GM21619 (cell line): ENCODE results near the gene LTV1.
"Not testable (repeated sequence)": the region's sequence is repeated elsewhere in the genome, so short reads cannot be mapped to it uniquely, and the experiment has no call there.

ENCODE experiments used
- ATAC-seq: cut with Tn5 transposase; IDR thresholded peaks from one replicate; pipeline ENCODE4 v1.9.1; 2021; ENCODE audit not compliant: unreplicated experiment

LTV1 gene

DNA sequence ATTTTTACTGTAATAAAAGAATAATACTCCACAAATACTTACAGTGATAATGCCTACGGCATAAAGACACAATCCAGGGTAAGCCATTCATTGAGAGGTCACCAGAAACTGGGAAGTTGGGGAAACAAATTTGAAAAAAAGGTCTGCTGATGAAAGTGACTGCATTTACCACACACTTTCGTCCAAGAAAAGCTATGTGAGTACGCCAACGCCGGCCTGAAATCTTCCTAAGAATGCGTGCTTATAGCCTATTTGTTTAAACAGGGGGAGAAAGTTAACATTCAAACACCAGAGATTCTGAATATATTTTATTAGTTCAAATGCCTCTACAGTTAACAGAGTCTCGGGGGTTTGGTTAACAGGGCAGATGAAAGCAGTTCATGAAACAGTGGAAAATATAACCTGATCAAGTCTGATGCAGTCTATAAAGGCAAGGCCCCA, 657 bp upstream of the LTV1 start:
- no peak for ATAC-seq

GRCh38 chr6:143843677-143843999, 500 bp downstream of the LTV1 start:
- no peak for ATAC-seq

DNA sequence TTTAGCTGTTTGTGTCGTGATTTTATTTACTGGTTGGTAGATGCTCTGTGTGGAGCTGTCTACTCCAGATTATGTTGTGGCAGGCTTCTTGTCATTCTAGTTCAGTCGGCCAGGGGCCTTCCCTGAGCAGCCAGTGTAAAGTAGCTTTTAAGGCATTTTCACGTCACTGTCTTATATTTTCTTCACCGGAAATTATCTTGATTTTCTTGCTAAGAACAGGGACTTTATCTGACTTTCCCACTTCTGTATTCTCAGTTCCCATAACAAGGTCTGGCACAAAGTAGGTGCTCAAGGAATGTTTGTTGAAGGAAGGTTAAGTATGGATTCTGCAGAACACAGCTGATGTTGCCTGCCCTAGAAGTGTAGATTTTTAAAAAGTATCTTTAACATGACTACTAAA, 868 bp downstream of the LTV1 start:
- ATAC-seq, result no peak

- no peak for ATAC-seq
Observed at GRCh38 chr6:143845033-143845432, 1.9 kb downstream of the LTV1 start.

DNA sequence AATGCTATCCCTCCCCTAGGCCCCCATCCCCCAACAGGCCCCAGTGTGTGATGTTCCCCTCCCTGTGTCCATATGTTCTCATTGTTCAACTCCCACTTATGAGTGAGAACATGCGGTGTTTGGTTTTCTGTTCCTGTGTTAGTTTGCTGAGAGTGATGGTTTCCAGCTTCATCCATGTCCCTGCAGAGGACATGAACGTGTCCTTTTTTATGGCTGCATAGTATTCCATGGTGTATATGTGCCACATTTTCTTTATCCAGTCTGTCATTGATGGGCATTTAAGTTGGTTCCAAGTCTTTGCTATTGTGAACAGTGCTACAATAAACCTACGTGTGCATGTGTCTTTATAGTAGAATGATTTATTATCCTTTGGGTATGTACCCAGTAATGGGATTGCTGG, 8.6 kb downstream of the LTV1 start:
- ATAC-seq, result not testable (repeated sequence)

DNA sequence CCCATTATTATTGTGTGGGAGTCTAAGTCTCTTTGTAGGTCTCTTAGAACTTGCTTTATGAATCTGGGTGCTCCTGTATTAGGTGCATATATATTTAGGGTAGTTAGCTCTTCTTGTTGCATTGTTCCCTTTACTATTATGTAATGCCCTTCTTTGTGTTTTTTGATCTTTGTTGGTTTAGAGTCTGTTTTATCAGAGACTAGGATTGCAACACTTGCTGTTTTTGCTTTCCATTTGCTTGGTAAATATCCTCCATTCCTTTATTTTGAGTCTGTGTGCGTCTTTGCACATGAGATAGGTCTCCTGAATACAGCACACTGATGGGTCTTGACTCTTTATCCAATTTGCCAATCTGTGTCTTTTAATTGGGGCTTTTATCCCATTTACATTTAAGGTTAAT, 11.9 kb downstream of the LTV1 start:
- not testable (repeated sequence) for ATAC-seq

- ATAC-seq, result not testable (repeated sequence)
Observed at GRCh38 chr6:143856762-143857161, 13.6 kb downstream of the LTV1 start.

- no peak for ATAC-seq
Observed at GRCh38 chr6:143857651-143858050, 14.5 kb downstream of the LTV1 start.

- no peak for ATAC-seq
Observed at GRCh38 chr6:143859891-143860660, 16.9 kb downstream of the LTV1 start.

DNA sequence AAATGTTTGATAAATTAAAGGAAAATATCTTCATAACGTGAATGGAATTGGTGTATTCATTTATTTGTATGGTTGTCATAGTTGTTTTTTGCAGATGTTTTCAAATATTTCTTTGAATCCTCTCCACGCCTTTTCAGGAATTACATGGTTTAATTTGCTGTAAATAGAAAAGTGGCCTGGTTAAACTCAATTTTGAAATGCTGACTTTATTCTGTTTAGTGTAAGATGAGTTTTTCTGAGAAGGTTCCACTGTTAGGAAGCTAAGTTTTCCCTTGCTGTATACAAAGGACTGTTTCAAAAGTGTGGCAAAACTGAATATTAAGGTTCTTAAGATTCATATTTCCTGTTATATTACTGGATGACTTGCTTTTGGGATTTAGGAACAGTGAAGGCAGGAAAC, 20.6 kb downstream of the LTV1 start:
- no peak for ATAC-seq

GRCh38 chr6:143864234-143864633, 21.1 kb downstream of the LTV1 start, which contains the start of gene ZC2HC1B:
Gene ZC2HC1B, plus strand, starts transcription at chr6:143864474. Its CDS starts 66 bp downstream, at chr6:143864540.
- no peak for ATAC-seq

- ATAC-seq, result no peak
Observed at GRCh38 chr6:143867236-143867635, 24.1 kb downstream of the LTV1 start.

GRCh38 chr6:143868808-143869207, 25.7 kb downstream of the LTV1 start:
- not testable (repeated sequence) for ATAC-seq

GRCh38 chr6:143871202-143871730, 28.1 kb downstream of the LTV1 start:
- not testable (repeated sequence) for ATAC-seq

- ATAC-seq, result peak; percentile 99
Observed at GRCh38 chr6:143872201-143872600, 29.1 kb downstream of the LTV1 start.

- ATAC-seq, result not testable (repeated sequence)
Observed at GRCh38 chr6:143873600-143873999, 30.5 kb downstream of the LTV1 start.

GRCh38 chr6:143874503-143874902, 31.4 kb downstream of the LTV1 start:
- ATAC-seq, result not testable (repeated sequence)

- ATAC-seq, result no peak
Observed at GRCh38 chr6:143877584-143878271, 34.6 kb downstream of the LTV1 start.

DNA sequence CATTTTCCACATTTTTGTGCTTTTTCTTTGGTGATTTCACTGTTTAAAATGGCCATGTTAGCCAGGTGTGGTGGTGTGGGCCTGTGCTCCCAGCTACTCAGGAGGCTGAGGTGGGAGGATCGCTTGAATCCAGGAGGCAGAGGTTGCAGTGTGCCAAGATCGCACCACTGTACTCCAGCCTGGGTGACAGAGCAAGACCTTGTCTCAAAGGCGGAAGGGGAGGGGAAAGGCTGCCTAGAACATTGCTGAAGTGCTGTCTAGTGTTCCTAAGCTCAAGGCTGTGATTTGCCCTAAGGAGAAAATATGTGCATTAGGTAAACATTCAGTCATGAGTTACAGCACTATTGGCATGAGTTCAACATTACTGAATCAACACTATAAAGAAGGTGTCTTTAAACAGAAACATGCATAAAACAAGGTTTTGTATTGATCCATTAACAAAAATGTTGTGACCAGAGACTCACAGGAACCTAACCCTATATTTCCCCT, 35.2 kb downstream of the LTV1 start:
- no peak for ATAC-seq

GRCh38 chr6:143880412-143880811, 37.3 kb downstream of the LTV1 start:
- no peak for ATAC-seq

DNA sequence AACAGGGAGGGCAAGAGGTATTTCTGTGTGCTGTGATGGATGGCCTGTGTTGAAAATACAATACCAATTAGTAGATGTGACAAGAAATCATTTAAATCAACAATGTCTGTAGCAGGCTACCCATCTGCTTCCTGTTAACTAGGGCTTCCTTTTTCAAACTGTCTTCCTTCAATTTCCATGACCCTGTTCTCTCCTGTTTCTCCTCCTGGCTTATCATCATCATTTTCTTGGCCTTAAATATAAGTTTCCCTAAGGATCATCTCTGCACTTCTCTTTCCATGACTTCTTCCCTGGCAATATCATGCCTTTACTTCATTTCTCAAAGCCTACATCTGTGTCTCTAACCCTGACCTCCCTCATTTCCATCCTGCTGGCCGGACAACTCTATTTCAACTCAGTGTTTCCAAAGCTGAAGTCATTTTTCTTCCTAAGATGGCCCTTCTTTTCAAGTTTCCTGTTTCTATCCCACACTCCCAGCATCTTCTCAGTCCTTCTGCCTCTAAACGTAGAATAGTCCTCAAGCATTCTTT, 39.3 kb downstream of the LTV1 start:
- ATAC-seq, result no peak
